ENCODE measurements around the gene TRAPPC3L.
A peak's percentile ranks its signal among the peaks of the same experiment; 100 is the strongest.

Gene TRAPPC3L

GRCh38 chr6:116461932-116462885 lies 83.3 kb downstream of the TRAPPC3L start:
- peak; percentile 60 for DNase-seq

DNA sequence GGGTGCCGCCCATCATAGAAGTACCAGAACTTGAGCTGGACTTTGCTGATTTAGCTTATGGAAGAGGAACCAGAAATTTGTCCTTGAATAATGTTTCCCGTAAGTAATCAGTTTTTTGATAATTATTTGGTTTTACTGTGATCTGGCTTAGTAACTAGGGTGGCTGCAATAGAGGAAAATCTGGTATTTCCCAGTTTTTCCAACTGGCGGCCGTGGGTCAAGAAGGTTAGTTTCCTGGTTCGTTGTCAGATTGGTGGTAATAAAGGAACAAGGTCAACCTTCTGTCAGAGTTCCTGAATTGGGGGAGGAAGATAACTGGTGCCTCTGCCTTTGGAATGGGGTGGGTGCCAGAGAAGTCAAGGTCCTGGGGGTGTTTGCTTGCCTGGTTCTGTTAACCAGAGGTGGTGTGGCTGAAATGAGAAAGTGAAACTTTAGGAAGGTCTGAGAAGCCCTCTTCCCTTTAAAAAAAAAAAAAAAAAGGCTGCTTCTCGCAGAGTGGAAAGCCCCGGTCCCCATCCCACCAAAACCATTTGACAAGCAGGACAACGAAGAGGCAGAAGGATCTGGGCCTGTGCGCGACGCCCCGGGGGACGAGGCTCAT lies 84.1 kb downstream of the TRAPPC3L start, which contains the start of gene CALHM6:
TSS of gene CALHM6 (plus strand) at position 45 of the 601 bp plus-strand sequence. CDS start at position 600, 555 bp downstream.
- no peak for DNase-seq

DNA sequence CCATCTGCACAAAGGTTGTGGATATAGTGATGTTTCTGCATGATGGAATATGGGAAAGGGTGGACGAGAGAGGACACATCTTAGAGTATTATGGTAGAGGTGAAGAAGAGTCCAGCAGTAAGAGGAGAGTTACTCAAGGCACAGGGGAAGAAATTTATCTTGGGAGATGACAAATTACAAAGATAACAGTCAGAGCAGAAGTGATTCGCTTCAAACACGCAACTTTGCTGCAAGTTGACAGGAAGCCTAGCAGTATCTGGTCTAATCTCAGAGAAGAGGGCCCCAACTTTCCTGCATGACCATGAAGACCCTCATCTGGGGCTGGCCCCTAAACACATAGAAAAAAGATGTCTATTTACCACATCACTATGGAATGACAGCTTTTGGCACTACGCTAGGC lies 85.6 kb downstream of the TRAPPC3L start:
- DNase-seq = no peak

- DNase-seq = no peak
These were observed 87.2 kb downstream of the TRAPPC3L start for GRCh38 chr6:116458264-116458663.

DNA sequence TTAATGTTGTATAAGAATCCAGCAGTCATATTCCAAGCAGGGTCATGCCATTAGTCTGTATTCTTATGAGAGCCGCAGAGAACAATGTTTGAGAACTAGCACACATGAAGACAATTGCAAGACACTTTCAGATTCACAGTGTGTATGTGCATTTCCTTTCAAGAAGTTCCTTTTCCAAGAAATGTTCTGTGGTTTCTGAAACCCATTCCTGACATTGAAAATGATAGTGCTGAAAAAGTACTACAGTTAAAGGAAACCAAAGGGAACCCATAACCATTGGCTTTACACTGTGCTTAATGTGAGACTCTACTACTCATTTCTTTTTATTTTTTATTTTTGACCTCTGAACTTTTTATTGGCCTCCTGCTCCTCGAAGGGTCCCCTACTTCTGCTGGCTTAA lies 88.6 kb downstream of the TRAPPC3L start:
- DNase-seq = no peak

DNA sequence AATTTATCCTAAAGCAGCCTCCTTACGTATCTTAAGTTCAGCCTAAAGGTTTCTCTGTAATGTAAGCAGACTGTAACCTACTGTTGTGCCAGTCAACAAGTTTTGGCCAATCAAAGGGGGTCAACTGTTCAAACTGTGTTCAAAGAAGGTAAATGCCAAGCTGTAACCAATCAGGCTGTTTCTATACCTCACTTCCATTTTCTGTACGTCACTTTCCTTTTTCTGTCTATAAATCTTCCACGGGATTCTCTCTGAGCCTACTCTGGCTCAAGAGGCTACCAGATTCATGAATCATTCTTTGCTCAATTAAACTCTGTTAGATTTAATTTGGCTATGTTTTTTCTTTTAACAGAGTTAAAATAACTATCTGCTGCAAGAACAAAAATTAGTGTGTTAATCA lies 89.4 kb downstream of the TRAPPC3L start:
- no peak for DNase-seq

DNA sequence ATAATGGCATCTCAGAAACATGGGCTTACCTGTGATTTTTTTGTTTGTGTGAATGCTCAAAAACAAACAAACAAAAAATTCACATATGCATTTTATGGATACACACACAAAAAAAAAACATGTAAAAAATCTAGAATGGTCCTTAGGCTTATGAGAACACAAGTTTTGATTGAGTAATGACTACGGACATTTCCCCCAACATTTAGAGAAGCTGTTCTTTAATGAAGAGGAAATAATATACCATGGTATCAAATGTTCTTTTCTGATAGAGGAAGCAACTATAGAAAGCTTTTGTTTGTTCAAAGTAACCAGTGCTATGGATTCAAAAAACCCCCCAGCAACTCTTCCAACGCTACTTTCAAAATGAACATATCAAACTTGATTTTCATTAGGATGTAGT lies 93.0 kb downstream of the TRAPPC3L start:
- no peak for DNase-seq

- no peak for DNase-seq
These were observed 93.6 kb downstream of the TRAPPC3L start for GRCh38 chr6:116451916-116452315.

DNA sequence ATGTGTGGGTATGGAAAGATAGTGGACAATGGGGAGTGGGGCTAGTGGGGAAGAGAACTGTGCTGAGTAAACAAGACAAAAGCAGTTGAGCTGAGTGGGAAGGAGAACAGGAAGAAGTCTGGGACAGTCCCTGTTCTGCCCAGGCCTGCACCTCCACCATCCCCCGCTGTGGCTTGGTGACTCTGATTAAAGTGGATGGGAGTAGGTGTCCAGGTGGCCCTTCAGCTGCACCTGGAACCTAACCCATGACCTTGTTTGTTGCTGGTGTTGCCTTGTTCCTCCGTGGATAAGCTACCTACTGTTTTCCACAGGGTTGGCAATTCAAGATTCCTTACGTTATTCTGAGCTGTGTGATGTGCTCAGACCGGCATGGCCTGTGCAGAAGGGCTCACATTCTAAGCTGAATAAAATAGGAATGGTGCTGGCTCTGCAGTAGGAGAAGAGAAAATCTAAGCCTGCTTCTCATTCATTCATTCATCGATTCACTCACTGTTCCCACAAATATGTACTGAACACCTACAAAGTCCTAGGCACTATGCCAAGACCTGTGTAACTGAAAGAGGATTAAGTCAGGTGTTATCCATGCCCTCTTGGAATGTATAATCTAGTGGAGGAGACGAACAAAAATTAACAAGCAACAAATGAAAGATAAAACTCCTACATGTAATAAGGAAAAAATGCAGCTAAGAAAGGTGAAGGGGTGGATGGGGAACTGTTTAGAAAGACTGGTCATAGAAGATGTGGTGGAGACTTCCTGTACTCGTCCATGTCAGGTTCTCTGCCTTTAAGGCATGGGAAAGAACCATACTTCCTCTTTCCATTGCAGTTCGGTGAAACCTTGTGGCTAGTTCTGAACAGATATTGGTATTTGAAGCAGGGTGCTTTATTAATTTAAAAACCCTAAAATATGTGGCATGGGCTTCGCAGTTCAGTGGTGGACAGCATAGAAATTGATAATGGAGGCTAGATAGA lies 94.4 kb downstream of the TRAPPC3L start:
- no peak for DNase-seq

- no peak for DNase-seq
These were observed 95.2 kb downstream of the TRAPPC3L start for GRCh38 chr6:116450185-116450710.

DNA sequence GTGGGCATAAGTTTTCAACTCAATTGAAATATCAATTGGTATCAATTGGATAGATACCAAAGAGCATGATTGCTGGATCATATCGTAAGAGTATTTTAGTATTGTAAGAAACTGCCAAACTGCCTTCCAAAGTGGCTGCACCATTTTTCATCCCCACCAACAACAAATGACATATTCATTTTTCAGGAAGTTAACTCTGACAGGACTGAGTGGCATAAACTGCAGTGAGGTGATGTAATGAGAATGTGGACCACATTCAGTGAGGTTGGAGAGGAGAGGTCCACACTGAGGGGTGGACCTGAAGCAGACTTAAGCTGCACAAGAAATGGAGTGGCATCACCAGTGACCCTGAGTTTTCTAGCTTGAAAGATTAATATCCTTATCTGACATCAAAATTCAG lies 95.9 kb downstream of the TRAPPC3L start:
- no peak for DNase-seq

DNA sequence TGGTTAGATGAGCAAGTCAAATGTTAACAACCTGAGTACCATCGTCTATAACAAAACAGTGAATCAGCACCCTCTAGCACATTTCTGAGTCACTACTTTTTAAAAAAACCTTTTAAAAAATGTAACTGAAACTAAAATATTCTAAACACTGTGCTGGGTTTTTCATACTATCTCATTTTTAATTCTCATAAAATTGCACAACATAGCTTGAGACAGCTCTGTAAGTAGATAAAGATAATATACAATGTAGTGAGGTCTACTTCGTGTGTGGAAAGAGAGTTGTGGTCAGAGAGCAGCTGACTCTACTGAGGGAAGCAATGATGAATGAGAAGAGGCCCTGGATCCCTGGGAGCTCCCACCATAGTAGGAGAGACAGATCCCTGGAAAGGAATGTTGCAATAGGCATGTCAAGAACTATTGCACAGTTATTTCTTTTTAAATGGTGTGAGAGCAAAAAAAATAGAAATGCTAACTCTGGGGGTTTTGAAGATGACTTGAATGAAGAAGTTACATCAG lies 97.9 kb downstream of the TRAPPC3L start:
- no peak for DNase-seq

DNA sequence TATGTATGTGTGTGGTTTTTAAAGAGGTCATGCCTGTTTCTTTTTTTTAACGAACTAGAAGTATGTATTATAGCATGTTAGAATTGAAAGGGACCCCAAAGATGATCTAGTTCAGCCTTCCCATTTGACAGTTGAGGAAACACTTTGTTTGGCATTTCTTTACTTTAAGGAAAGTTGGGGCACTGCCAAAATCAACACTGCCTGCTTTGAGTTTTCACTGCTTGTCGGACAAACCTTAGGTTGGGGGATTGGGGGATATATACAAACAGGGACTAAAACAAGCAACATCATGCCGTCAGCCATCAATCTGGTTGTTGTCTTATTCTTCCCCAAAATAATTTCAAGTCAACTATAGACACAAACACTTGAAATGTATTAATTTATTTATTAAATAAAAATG lies 98.4 kb downstream of the TRAPPC3L start:
- DNase-seq = no peak

DNA sequence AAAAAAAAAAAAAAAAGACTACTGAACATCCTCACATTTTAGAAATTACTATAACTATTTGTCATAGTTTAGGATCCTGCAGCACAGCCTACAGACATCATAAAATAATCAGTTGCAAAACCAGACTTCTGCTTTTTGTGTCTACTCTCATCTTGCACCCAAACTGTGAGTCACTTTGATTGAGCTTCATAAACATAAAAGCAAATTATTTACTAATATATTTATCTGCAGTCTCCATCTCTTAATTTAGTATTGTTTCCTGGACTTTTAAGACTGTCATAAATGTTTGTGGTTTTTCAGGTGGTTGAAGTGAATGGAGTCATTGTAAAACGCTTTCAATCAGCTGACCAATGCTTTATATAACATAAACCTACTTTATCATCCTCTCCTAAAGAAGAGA lies 99.1 kb downstream of the TRAPPC3L start:
- no peak for DNase-seq

GRCh38 chr6:116445102-116445501 lies 100.4 kb downstream of the TRAPPC3L start:
- DNase-seq = no peak
